GM12865 (cell line): Measurements from ENCODE around the gene JAZF1.

Experiments
- DNase-seq: peaks from one replicate; pipeline ENCODE4 v3.0.0; 2010; ENCODE audit warnings: low read depth
- H3K4me3 ChIP-seq: 2 replicates; pipeline ENCODE4 v1.5.1; 2011; ENCODE audit warnings: mild to moderate bottlenecking, low read depth, low read length, control low read depth
- TF ChIP-seq, protein P1 (sequence below): IDR thresholded peaks from 2 replicates; pipeline ENCODE4 v1.5.1; 2011; ENCODE audit warnings: low read length, control low read depth, low read depth, inconsistent platforms; ENCODE audit not compliant: insufficient read depth; ENCODE audit errors: missing control alignments

The JAZF1 gene

GRCh38 chr7:28176174-28176573 is 4.4 kb downstream of the JAZF1 start:
- no peak for DNase-seq
- TF ChIP-seq, protein P1, sequence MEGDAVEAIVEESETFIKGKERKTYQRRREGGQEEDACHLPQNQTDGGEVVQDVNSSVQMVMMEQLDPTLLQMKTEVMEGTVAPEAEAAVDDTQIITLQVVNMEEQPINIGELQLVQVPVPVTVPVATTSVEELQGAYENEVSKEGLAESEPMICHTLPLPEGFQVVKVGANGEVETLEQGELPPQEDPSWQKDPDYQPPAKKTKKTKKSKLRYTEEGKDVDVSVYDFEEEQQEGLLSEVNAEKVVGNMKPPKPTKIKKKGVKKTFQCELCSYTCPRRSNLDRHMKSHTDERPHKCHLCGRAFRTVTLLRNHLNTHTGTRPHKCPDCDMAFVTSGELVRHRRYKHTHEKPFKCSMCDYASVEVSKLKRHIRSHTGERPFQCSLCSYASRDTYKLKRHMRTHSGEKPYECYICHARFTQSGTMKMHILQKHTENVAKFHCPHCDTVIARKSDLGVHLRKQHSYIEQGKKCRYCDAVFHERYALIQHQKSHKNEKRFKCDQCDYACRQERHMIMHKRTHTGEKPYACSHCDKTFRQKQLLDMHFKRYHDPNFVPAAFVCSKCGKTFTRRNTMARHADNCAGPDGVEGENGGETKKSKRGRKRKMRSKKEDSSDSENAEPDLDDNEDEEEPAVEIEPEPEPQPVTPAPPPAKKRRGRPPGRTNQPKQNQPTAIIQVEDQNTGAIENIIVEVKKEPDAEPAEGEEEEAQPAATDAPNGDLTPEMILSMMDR = no peak
- H3K4me3 ChIP-seq = no peak overlapping the region

DNA sequence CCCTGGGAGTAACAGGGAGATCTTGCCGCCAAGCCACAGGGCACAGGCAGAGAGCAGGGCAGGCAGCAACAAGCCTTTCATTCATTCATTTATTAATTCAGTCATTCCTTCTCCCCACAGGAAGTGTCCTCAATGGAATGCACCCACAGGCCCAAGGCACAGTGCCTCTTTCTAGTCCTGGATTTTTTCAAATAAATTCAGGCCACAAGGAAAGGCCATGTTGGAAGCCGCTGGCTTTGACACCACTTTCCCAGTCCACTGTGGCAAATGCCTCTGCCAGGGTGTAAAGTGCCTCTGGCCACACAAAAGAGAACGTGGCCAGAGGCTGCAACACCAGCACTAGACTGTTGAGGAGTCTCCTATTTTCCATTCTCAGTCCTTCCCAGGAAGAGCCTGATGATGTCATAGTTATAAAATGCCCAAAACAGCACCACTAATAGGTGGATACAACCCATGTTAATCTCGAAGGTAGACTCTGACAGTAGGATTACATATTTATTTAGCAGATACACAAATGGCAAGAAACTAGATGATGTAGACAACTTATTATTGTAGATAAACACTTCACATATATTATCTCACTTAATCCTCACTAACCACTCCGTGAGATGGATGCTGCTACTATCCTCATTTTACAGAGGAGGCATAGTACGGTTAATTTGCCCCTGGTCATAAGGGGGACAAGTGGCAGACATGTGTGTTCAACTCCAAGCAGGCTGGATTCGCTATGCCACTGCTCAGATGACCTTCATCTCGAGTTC is 5.5 kb downstream of the JAZF1 start:
- DNase-seq = no peak
- no peak overlapping the region for H3K4me3 ChIP-seq
- TF ChIP-seq, protein P1 = no peak

GRCh38 chr7:28174442-28174841 is 6.2 kb downstream of the JAZF1 start:
- TF ChIP-seq, protein P1 = no peak
- no peak for DNase-seq
- no peak overlapping the region for H3K4me3 ChIP-seq

DNA sequence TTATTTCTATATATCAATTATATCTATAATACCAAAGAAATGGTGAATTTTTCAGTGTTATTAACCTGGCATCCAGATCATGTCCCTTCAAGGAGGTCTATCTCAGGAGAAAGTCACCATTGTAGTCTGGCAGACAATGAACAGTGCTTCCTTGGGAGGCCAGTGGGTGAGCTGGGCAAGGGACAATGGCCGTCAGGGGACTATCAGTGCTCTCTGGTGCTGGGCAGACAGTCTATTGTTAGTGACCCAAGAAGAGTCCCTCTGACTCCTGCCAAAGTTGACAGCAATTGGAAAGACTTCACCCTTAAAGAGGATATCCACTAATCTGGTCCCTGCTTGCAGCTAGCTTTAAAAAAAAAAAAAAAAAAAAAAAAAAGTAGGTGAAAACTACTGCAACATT is 7.1 kb downstream of the JAZF1 start:
- no peak for DNase-seq
- TF ChIP-seq, protein P1 = no peak
- H3K4me3 ChIP-seq = no peak overlapping the region

GRCh38 chr7:28172958-28173357 is 7.6 kb downstream of the JAZF1 start:
- DNase-seq = no peak
- TF ChIP-seq, protein P1 = no peak
- no peak overlapping the region for H3K4me3 ChIP-seq

DNA sequence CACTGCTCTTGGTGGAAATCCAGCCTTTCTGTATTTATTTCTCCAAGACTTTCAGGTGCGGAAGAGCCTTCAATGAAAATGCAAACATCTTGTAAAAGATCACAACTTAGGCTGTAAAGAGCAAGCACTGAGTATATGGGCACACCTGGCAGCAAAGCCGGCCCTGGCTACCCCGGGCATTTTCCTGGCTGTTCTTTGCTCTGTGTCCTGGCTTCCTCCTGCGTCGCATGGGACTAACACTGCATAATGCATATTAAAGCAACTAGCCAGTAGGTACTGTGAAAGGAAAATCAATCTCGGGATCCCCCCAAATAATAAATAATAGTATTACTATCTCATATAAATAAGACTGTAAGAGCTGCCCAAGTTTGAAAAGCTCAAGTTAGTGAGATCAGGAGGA is 9.9 kb downstream of the JAZF1 start:
- no peak for DNase-seq
- H3K4me3 ChIP-seq = no peak overlapping the region
- TF ChIP-seq, protein P1 = no peak

GRCh38 chr7:28169230-28169629 is 11.4 kb downstream of the JAZF1 start:
- no peak for DNase-seq
- no peak overlapping the region for H3K4me3 ChIP-seq
- TF ChIP-seq, protein P1 = no peak
